ENCODE measurements around the gene CXXC4.

CXXC4 gene

GRCh38 chr4:104489731-104490095 is 5.0 kb downstream of the CXXC4 start:
- no peak for DNase-seq (ENCODE audit: low spot score)

GRCh38 chr4:104488151-104488550 is 6.5 kb downstream of the CXXC4 start:
- no peak for DNase-seq (ENCODE audit: low spot score)

GRCh38 chr4:104486716-104487504 is 7.8 kb downstream of the CXXC4 start:
- no peak for DNase-seq (ENCODE audit: low spot score)

DNA sequence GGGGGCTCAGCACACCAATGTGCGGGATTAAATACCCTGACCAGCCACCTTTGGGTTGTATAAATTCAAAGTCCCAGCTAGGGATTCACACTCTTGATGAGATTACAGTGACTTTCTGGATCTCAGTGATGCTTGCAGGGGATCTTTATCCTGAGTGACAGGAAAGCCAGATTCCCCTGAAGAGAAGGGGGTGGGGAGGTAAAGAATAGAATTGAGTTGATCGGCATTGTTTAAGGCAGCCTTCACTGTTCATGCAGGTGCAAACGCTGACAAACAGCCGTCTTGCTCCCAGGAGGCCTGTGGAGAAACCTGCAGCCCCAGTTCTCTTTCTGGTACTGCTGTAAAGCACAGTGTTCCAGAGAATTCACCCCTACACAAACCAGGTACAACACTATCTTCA is 19.0 kb downstream of the CXXC4 start:
- no peak for DNase-seq (ENCODE audit: low spot score)

GRCh38 chr4:104472766-104473165 is 21.9 kb downstream of the CXXC4 start:
- DNase-seq (ENCODE audit: low spot score): no peak

GRCh38 chr4:104470770-104471169 is 23.9 kb downstream of the CXXC4 start:
- no peak for DNase-seq (ENCODE audit: low spot score)

DNA sequence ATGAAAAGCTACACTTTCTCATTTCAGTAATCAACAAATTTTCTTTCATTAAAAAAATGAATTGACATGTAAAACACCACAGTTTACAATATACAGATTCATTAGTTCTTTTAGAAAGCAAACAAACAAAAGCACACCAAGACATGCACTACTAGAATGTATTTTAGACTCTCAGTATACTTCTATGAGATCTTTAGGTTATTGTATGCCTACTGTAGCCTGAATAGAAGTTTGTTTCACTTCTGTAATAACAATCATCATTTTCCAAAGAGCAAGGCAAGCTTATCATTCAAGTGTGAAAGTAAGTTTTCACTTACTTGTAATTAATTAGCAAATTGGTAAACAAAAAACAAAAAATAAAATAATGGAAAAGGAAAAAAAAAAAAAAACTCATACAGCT is 24.9 kb downstream of the CXXC4 start:
- no peak for DNase-seq (ENCODE audit: low spot score)

GRCh38 chr4:104465619-104466018 is 29.1 kb downstream of the CXXC4 start:
- no peak for DNase-seq (ENCODE audit: low spot score)

- DNase-seq (ENCODE audit: low spot score): no peak
Measured at GRCh38 chr4:104465201-104465600, 29.5 kb downstream of the CXXC4 start.

GRCh38 chr4:104462641-104463040 is 32.1 kb downstream of the CXXC4 start:
- no peak for DNase-seq (ENCODE audit: low spot score)

DNA sequence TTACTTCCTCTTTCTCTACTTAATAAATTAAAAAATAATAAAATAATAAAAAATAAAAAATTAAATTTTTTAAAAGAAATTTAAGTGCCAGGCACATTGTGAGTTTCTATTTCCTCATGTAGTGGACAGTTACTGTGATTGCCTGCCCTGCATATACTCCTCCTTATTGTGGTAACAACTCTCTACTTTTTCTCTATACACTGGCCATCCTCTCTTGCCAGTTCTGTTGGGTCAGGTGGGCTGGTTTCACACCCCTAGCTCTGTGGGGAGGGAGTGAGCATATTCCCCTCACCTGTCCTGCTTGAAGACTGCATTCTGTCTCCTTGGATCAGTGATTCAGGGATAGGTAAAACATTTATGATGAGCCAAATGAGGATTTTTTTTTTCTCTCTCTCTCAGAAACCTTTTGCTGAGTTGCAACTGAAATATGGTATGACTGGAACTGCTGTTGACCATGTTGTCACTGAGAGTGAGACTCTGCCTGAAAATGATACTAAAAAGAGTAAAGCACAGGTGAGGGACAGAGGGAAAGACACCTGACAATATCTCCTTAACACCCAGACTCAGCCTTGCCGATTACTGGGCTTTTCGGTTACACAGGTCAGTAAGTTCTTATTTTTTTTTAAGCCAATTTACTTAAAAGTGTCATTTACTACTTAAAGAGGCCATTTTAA is 37.2 kb downstream of the CXXC4 start:
- no peak for DNase-seq (ENCODE audit: low spot score)

DNA sequence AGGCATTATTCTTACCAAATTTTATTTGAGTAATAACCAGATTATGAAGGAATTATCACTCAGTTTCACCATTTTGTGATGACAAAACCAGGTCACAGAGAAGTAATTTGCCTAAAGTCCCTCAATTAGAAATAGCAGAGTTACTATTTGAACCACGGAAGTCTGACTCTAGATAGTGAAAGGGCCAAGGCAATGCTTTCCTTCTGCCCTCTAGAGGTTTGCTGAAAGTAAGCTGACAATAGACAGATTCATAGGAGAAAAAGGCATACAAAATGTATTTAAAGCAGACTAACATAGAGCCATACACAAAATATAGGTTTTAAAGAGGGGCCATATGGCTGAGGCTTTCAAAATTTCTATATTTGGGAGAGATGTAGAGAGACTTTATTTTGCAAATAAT is 43.1 kb downstream of the CXXC4 start:
- DNase-seq (ENCODE audit: low spot score): no peak

DNA sequence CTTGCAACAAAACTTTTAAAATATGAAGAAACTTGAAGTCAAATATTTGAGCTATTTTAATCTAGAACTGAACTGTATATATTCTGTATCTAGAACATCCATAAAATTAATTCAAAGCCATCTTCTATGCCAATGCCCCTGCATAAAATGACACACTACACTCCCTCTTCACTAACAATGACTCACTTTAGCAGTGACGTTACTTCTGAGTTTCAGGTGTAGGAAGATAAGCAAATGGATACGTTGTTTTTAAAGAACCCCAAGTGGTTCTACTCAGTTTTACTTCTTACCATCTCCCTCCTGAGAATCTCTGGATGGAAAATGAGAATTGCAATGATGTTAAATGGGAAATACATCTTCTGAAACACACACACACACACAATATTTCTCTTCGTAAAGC is 45.2 kb downstream of the CXXC4 start:
- no peak for DNase-seq (ENCODE audit: low spot score)

DNA sequence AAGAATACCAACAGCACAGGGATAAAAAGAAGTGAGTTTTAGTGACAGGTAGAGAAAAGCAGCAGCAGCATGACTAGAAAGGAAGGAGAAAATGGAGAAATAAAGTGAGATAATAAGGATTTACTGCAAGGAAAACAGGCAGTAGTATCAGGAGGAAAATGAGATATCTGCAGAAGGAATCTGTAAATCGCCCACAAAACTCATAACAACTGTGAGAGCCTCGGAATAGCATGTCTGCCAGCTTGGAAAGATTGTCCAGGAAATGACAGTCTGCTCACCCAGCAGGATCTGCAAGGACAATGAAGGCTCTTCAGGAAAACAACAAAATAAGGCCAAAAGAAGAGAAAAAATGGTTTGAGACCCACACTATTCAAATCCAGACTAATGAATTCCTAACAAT is 47.4 kb downstream of the CXXC4 start:
- DNase-seq (ENCODE audit: low spot score): no peak

DNA sequence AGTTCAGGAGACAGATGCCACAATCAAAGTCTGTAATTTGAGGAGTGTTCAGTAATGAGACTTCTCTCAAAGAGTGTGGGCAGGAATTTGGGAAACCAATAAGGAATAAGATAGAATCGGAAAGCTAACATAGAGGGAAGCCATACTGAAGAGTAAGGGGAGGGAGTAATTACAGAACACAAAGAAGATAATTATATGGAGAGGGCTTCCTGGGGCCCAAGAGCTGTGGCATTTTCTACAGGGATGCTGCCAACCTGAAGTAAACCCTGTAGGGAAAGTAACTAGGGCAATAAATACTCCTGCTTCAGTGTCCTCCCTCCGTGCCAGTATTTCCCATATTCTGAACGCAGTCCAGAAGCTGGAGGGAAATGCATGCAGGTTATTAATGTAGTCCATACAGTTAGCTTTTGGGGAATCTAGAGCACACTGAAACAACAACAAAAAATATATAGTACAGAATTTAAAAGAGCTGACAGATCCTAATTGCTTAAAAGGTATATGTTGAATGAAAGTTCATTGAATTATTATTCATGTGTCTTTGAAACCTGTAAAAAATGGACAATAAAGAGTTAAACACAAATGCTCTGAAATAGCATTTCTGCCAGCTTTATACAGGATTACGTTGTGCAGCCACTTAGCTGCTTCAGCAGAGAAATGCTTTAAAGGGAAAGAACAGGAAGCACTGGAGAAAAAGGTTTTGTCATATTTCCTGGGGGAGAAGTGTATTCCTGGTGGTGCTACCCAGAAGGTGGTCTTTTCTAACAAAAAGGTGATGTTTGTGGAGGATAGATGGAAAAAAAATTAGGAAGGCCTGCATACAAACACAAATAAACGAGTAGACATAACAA is 48.0 kb downstream of the CXXC4 start:
- DNase-seq (ENCODE audit: low spot score): no peak

DNA sequence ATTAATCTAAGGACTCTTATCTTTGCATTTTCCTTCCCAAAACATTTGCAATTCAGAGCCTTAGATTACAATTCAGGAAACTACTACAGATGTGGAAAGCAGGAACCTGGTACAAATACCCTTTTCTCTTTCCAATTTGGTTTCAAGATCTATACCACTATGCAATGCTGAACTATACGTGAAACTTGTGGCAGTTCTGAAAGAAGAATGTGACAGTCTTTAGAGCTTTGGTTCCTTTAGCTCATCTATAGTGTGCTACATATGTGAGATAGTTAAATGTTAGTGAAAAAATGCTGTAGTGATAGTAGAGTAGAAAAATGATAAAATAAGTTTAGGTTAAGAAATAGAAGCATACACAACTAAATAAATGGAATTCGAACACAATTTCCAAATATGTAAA is 50.0 kb downstream of the CXXC4 start:
- no peak for DNase-seq (ENCODE audit: low spot score)

DNA sequence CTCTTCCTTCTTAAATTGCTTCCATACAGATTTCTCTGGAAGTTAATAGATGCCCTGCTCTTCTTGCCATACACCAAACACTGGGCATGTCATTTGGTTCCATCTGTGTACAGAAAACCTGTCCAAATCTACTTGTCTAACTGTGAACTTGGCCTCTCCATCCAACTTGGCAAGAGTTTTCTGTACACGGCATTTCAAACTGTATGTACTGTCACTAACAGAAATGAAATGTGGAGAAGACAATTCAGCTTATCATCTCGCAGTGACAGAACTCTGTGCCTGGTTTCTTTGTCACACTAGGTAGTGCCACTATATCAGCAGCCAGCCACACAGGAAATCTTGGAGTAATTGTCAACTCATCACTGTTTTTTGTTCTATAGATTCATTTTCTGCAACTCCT is 58.2 kb downstream of the CXXC4 start:
- no peak for DNase-seq (ENCODE audit: low spot score)

GRCh38 chr4:104429150-104429741 is 65.4 kb downstream of the CXXC4 start:
- no peak for DNase-seq (ENCODE audit: low spot score)

DNA sequence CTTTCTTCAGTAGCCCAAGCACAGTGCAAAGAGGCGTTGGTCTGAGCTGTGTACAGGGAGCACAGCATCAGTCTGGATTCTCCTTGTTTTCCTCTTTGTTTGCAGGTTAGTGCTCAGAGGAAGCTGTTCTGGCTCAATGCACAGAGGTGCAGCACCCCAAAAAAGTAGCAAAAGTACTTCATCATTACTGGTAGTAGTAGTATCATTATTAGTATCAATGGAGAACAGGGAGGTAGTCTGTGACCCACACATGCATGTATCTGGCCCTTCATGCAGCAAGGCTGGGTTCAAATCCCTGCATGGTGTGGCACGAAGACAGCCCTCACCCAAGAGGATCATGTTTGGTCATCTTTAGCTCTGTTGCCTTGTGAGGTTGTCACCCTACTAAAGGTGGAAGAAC is 68.7 kb downstream of the CXXC4 start:
- no peak for DNase-seq (ENCODE audit: low spot score)

GRCh38 chr4:104424989-104425388 is 69.7 kb downstream of the CXXC4 start:
- DNase-seq (ENCODE audit: low spot score): no peak

DNA sequence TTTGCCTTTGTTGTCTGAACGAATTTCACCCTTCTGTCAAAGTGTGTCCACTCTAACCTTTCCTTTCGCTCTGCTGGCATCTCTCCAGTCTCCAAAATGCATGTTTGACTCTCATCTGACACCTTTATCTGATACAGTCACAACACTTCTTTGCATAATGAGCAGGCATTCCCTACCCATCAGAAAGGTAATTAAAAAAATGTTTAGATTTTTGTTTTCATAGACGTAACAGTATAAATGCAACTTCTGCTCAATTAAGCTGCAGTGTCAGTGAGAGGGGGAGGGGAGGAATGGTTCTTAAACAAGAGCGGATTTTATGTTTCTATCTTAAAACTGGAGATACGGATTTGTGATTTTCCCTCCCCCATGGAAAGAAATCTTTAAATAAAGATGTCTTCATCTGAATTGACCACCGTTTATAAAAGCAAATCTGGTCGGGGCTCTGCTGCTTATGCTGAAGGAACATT is 70.2 kb downstream of the CXXC4 start:
- no peak for DNase-seq (ENCODE audit: low spot score)

DNA sequence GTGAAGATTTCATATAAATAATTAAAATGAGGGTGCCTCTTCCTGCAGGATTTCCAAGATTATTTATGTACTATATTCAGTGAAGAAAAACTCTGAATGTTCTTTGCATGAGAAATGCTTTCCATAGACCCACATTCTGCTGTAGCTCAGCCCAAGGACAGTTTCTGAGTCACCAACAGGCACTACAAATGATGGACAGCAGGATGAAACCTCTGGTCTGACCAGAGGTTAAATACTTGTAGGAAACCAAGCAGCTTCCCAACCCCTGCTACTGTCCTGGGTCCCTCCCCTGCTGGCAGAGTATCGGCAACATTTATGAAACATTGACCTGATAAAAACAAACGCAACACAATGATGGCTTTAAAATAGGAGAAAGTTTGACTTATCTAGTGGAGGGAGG is 73.1 kb downstream of the CXXC4 start:
- no peak for DNase-seq (ENCODE audit: low spot score)
